HG02763 (cell line): Measurements from ENCODE around the gene UBC.
A peak's percentile ranks its signal among the peaks of the same experiment; 100 is the strongest.
"Not testable (repeated sequence)": the region's sequence is repeated elsewhere in the genome, so short reads cannot be mapped to it uniquely, and the experiment has no call there.

Experiments
- ATAC-seq: cut with Tn5 transposase; IDR thresholded peaks from one replicate; pipeline ENCODE4 v1.9.1; 2021; ENCODE audit warnings: mild to moderate bottlenecking, moderate library complexity; ENCODE audit not compliant: unreplicated experiment

UBC gene

DNA sequence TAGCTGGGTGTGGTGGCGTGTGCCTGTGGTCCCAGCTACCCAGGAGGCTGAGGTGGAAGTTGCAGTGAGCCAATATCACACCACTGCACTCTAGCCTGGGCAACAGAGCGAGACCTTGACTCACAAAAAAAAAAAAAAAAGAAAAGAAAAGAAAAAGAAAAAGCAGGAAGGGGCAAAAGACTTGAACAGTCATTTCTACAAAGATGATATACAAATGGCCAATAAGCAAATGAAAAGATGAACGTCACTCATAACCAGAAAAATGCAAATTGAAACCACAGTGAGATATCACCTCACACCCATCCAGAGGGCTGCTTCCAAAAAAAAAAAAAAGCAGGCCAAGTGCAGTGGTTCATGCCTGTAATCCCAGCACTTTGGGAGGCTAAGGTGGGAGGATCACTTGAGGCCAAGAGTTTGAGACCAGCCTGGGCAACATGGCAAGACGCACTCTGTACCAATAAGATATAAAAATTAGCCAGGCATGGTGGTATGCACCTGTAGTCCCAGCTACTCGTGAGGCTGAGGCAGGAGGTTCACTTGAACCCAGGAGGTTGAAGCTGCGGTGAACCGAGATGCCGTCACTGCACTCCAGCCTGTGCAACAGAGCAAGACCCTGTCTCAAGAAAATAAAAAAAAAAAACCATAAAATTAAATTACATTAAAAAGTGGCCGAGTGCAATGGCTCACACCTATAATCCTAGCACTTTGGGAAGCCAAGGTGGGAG lies 20.5 kb downstream of the UBC start:
- ATAC-seq: no peak

GRCh38 chr12:124888260-124888659 lies 26.2 kb downstream of the UBC start:
- ATAC-seq: no peak

- not testable (repeated sequence) for ATAC-seq
Measured at GRCh38 chr12:124887766-124888165, 26.7 kb downstream of the UBC start.

- peak; percentile 80 for ATAC-seq
Measured at GRCh38 chr12:124884587-124885438, 29.6 kb downstream of the UBC start.

DNA sequence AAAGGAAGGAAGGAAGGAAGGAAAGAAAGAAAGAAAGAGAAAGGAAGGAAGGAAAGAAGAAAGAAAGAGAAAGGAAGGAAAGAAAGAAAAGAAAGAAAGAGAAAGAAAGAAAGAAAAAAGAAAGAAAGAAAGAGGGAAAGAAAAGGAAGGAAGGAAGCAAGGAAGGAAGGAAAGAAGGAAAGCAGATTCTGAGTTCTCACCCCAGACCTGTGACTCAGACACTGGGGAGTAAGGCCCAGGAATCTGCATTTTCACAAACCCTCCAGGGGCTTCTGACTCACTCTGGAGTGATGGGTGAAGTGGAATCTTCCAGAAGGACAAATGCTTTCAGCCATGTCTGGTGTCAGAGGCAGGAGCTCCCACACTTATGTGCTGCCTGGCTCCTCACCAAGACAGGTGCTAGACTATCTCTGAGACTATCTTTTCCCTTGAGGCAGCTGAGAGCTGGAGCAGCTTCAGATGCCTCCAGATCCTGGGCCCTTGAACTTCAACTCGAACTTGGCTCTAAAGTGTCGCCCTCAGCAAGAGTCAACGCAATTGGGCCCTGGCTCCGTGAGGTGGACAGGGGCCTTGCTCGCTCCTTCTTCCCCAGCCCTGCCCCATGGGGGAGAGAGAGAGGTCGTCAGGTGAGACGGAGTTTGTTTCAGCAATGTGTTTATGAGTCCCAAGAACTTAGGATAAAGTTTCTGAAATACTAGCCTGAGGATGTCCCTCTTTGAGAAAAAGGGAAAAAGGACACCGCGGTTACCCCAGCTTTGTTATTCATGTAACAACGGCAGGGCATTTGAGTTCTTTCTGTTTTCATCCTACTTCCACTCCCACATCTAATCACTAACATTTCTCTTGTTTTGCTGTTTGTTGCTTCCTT lies 31.0 kb downstream of the UBC start:
- no peak for ATAC-seq

DNA sequence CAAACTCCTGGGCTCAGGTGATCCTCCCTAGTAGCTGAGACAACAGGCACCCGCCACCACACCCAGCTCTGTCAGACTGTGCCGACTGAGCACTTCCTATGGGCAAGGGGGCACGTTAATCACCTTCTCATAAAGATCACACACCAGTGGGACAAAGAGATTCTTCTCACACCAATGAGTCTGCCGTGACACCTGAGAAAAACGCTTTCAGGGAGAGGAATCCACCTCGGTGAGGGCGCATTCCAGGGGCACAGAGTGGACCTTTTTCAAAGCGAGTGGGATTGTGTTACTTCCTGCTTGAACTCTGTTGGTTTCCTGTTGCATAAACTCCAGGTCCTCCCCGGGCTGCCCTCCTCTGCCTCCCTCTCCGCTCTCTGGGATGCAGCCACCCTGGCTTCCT lies 33.3 kb downstream of the UBC start:
- ATAC-seq: no peak

- not testable (repeated sequence) for ATAC-seq
Measured at GRCh38 chr12:124880335-124880734, 34.1 kb downstream of the UBC start.

DNA sequence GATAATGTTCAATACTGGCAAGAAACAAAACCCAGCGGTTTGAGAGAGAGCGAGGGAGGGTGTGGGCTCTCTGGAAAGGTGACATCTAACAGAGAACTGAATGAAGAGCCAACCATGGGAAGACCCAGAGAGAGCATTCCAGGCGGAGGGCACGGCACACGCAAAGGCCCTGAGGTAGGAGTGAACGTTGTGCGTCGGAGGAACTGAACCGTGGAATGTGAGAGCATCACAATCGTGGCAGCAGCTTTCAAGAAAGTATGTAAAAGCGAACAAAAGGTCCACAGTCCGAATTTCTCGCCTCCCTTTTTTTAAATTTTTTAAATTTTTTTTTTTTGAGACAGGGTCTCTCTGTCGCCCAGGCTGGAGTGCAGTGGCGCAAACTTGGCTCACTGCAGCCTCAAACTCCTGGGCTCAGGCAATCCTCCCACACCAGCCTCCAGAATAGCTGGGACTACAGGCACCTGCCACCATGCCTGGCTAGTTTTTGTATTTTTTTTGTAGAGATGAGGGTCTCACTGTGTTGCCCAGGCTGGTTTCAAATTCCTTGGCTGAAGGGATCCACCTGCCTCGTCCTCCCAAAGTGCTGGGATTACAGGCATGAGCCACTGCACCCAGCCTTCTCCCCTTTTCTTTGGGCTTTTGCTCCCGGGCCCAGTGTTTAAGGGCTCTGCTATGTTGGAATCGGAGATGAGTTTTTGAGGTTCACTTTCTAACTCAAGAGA lies 35.5 kb downstream of the UBC start:
- no peak for ATAC-seq

DNA sequence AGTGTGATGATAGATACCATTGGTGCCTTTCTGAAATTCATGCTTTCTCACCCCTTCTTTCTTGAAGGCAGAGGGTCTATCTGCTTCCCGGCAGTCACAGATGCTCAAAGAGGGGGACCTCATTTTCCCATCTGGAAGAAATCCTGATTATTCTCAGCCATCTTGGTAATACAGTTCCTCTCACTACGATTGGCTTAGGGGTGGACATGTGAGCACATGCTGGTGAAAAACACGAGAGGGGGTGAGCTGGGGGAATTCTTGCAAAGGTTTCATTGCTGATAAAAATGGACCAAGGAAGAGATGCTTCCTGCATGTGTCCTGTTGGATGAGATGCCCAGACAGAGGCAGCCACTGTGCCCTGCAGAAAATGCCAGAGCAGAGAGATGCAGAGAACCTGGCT lies 37.0 kb downstream of the UBC start:
- ATAC-seq: no peak

DNA sequence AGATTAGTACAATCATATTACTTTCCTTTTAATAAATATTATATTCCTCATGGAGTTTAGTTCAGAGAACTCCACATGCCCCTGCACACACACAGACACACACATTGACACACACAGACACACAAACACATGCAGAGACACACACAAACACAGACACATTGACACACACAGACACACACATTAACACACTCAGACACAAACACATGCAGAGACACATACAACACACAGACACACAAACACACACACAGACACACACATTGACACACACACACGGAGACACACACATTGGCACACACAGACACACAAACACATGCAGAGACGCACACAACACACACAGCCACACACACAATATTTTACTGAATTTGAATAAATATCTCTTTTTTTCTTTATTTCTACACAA lies 38.3 kb downstream of the UBC start:
- ATAC-seq: no peak

- ATAC-seq: no peak
Measured at GRCh38 chr12:124875803-124876132, 38.7 kb downstream of the UBC start.

GRCh38 chr12:124874988-124875802 lies 39.3 kb downstream of the UBC start:
- no peak for ATAC-seq

DNA sequence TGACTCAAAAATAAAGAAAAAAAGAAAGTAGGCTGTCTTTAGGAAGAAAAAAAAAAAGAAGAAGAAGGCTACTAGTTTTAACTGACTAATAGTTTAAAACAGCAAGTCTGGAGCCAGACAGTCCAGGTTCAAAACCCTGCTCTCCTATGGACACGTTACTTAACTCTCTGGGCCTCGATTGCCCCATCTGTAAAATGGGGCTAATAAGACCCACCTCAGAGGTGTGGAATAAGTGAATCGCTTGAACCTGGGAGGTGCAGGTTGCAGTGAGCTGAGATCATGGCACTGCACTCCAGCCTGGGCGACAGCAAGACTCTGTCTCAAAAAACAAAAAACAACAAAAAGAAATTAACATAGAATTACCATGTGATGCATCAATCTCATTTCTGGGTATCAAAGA lies 40.3 kb downstream of the UBC start:
- ATAC-seq: no peak

DNA sequence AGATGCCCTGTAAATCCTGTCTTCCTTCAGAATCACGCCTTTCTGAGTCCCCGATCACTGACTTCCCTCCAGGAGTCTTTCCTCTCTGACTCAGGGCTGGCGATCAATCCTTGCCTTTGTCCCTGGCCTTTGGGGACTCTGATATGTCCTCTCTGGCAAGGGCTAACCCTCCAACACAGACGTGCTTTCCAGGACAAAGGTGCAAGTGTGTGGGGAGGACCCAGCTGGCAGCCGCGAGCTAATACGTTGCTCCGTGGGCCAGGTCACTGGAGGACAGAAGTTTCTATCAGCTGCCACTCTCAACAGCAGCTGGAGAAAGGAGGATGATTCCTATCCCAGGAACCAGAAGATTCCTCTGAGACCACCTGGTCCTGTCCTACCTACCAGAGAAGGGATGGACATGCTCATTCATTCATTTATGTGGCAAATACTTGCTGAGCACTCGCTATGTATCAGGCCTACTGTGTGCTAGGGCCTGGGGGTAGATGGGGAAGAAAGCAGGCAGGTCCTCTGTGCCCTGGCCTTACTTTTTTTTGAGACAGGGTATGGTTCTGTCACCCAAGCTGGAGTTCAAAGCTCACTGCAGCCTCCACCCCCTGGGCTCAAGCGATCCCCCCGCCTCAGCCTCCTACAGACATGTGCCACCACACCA lies 42.3 kb downstream of the UBC start:
- ATAC-seq: no peak

DNA sequence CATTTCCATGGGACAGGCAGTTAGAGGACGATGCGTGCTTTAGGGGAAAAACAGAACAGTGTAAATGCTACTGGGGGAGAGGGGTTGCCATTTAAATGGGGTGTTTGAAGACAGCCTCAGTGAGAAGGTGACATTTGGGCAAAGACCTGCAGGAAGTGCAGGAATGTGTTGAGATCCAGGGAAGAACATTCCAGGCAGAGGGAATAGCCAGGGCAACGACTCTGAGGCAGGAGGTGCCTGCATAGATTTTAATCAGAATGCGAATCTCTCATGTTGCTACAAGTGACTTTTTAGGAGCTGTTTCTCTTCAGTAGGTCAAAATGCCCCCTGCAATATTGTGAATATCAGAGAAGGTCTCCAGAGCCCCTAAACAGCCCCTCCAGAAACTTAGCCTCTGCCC lies 43.2 kb downstream of the UBC start:
- no peak for ATAC-seq

DNA sequence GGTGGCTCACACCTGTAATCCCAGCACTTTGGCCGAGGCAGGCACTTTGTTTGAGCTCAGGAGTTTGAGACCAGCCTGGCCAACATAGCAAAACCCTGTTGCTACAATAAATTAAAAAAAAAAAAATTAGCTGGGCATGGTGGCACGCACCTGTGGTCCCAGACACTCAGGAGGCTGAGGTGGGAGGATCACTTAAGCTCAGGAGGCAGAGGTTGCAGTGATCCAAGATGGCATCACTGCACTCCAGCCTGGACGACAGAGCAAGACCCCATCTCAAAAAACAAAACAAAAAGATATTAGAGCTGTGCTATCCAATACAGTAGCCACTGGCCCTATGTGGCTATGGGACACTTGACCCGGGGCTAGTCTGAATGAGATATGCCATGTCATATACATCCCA lies 43.9 kb downstream of the UBC start:
- no peak for ATAC-seq

- ATAC-seq: no peak
Measured at GRCh38 chr12:124869059-124869665, 45.3 kb downstream of the UBC start.

- no peak for ATAC-seq
Measured at GRCh38 chr12:124868252-124869058, 46.0 kb downstream of the UBC start.
